Measurements from ENCODE around the gene MS4A10.

MS4A10 gene

DNA sequence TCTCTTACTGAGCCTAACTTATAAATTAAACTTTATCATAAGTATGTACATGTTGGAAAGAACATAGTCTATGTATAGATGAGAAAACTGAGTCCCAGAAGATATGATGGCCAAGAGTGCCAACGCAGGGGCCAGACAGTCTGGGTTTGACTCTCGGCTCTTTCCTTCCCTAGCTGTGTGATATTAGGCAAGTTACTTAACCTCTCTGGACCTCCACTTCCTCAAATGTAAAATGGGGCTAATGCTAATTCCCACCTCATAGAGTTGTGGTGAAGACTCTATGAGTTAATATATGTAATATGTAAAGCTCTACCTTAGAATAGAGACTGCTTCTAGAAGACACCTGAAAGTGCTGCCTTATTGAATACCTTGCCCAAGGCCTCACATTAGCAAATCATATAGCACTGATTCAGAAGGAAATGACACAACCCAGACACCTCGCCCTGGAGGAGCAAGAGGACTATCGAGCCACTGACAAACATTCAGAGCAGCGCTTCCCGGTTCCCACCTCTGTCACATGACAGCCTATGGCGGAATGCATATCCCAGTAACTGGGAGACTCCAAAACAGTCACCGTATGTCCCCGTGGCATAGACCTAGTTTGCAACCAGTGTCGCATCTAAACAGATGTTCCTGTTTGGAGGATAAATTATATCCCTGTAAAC lies 45.5 kb downstream of the MS4A10 start:
- no peak for DNase-seq

DNA sequence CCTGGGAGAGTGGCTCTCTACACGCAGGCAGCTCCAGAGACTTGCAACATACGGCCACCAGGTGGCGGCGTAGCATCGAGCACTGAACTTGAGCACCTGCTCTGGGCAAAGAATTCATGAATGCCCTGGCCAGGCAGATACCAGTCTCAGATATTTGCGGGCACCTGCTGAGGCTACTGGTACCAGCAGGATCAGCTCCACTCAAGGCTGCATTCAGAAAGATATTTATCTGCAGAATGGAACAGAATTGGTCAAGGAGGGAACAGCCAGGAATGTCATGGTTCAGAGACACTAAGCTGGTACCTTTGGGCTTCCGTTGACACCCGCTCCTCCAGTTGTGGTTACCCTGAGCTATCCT lies 46.0 kb downstream of the MS4A10 start:
- DNase-seq = peak; percentile 69 to 88

DNA sequence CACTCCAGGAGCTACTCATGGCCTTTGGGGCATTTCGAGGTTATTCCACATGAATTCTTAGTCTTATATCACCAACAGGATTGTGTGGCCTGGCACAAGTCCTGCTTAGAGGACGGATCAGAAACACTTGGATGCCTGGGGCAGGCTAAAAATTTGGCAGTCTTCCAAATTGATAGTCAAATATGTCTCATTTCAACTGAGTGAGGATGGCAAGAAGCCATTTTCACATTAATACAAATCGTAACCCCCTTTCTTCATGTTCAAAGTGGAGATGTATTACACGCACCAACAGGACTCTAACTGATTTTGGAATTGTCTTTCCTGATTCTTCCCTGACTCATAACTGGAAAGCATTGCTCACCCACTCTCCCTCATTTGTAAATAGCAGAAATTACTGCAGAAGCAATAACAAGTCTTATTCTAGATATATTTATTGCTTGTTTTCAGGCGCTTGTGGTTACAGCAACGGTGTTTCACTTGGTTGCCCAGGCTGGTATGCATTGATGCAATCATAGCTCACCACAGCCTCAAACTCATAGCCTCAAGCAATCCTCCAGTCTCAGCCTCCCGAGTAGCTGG lies 46.5 kb downstream of the MS4A10 start:
- DNase-seq = peak in 1 of 2 experiments; percentile 50

DNA sequence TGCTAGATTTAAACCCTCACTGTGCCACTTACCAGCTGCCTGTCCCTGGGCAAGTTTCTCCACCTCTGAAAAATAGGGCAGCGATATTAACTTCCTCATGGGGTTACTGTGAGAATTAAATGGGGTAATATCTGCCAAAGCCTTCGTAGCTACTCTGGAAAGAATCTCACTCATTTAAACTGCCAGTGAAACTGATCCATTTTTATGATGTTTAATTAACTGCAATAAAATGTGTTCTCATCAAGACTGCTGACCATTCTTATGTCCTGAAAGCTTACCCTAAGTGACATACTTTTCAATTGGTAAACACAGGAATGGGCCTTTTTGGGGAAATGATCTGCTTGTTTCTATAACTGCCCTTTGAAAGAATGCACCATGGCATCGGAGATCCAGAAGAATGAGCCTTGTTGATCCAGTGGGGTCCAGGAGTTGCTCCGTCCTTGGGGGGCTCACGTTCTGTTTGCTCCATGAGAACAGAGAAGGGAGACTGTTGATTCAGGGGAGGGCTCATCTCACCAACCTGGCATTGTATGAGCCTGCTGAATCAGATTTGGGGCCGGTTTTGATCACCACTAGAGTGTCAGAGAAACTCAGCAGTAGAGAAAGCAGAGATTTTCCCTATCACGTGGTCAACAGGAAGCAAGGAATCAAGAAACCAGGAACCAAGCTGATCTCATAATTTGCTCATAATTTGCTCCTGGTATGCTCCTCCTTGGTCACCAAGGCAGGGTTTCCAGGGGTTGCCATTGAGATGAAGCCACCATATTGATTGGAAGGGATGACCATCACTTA lies 49.8 kb downstream of the MS4A10 start:
- no peak for DNase-seq

DNA sequence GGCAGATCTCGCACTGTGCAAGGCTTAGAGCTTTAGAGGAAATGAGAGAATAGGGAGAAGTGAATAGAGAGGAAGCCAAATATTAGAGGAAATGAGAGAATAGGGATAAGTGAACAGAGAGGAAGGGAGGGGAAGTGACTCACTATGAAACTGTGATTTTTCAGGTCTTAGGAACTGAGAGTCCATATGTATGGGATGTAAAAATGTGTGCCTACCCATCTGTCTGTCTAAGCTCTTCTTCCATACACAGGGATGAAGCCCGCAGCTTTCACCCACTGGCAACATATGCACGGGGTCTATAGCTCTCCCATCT lies 50.4 kb downstream of the MS4A10 start:
- DNase-seq = no peak

DNA sequence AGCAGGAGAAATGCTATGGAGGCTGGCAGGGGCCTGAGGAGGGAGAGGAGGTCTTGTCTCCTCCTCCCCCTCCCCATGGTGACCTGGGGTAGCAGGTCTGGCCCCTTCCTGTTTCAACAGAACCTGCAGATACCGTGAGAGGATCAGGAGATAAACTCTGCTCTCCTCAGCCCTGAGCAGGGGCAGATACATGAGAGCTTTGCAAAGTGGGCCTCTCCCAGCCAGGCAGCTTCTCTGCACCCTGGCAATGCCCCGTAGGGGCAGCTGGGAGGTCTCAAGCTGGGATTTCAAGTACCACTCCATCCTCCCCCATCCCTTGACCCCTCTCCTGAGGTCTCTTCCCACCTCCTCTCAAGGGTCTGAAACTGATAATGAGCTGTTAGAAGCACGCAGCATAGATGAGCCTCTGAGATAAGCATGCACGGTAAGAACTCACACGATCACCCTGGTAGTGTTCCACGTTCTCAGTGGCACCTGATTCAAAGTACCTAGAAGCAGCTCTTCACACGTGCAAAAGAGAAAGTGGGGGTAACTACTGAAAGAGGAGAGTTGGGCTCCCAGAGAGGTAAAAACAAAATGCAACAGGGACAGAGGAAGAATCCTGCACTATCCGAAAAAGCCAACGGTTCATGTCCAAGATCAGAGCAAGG lies 51.9 kb downstream of the MS4A10 start:
- DNase-seq = no peak

DNA sequence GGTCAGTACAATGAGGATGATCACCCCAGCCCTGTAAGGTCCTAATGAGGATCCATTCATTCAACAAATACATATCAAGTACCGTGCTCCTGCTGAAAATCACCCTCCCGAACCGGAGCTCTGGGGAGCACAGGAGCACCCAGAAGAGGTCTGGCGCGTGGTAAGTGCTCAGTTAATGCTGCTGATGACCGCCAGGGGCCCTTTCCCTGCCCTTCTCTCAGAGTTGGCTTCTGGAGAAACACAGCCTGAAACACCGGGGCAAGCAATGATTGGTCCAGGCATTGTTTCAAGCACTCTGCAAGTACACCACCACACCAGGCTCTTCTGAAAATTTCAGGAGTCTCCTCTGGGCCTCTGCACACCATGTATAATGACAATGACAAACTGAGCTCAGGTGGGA lies 53.0 kb downstream of the MS4A10 start:
- no peak for DNase-seq

DNA sequence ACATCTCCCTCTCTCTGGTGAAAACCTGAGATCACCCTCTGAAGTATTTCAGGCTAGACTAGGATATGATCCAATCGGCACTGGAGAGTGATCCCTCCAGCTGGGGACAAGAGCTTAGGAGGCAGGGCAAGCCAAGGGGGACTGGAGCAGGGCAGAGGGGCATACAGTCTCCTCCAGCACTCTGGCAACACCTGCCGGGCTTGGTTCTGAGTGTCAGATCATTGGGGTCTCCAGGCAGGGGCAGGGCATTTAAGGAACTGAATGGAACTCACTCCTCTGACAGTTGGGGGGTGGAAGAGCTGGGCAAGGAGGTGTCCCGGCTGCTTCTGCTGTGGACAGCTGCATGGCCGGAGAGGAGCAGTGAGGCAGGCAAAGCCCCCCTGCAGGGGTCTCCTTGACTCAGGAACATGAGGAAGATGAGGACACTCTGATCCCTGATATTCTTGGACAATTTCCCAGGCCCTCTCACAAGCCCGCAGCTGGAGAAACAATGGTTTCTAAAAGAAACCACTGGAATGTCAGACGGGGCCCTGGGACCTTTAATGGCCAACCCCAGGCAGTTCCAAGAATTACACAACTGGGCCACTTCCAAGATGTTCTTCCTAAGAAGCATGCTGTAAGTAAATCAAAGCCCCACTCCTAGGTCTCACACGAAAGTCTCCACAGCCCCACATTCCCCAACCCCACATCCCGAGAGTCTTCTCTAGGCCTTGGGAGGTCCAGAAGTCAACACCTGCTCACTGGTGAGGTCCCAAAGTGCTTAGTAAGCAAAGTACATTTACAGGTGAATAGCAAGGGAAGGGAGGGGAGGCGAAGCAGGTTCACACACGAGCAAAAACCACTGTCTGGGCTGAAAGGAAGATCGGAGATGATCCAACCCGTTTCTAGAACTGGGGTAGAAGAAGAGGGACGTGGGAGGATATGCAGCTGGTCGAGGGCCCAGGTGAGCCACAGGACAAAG lies 55.6 kb downstream of the MS4A10 start:
- DNase-seq = no peak

DNA sequence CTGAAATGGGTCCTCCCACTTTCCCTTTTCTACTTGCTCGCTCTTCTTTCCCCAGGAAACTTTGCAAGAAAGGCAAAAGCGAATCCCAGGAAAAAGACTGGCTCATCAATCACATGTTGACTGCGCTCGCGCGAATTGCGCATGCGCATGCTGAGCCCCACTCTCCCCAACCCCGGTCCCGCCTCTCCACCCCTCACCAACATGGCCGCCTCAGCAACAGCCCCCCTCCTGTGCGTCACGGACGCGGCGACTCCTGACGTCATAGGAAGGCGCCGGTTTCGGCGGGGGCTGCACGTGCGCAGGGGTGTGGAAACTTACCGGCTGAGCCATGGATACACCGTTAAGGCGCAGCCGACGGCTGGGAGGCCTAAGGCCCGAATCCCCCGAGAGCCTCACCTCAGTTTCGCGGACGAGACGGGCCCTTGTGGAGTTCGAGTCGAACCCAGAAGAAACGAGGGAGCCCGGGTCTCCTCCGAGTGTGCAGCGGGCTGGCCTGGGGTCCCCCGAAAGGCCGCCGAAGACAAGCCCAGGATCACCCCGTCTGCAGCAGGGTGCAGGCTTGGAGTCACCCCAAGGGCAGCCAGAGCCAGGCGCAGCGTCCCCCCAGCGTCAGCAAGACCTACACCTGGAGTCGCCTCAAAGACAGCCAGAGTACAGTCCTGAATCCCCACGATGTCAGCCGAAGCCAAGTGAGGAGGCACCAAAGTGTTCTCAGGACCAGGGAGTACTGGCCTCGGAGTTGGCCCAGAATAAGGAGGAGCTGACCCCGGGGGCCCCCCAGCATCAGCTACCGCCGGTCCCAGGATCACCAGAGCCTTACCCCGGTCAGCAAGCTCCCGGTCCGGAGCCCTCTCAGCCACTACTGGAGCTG lies 56.9 kb downstream of the MS4A10 start, which contains the start of gene CCDC86:
Gene CCDC86 (plus strand): TSS at position 317 of the 871 bp plus-strand sequence. CDS start 12 bp downstream, at position 329.
- peak; percentile 82 to 97 for DNase-seq

DNA sequence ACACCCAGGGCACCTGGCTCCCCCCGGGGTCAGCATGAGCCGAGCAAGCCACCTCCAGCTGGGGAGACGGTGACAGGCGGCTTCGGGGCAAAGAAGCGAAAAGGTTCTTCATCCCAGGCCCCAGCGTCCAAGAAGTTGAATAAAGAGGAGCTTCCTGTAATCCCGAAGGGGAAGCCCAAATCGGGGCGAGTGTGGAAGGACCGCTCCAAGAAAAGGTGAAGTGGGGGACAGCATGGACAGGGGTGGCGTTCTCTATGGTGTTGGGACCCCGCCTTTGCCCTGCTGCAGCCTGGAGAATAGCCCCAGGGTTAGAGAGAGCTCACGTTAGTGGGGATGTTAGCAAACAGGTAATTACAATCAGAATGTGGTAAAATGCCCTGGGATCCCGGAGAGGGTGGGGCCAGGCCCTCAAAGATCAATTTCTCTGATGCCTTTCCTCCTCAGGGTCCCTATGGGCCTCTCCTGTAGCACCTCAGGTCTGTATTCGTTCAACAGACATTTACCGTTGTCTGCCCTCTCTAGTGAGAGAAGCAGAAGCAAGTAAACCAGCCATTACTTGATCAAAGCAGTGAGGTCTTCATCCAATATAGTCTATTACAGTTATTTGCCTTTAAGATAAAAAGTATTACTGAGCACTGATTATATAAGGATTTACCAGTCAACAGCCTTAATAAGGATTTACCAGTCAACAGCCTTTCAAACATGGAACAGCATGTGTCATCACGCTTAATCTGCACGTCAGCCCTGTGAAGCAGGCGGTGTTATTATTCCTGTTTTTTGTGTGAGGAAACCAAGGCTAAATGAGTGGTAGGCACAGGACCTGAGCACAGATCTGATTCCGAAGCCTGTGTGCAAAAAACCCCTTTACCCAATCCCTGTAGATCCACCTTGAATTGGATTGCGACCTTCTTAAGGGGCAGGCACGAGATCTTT lies 57.8 kb downstream of the MS4A10 start:
- DNase-seq = no peak

DNA sequence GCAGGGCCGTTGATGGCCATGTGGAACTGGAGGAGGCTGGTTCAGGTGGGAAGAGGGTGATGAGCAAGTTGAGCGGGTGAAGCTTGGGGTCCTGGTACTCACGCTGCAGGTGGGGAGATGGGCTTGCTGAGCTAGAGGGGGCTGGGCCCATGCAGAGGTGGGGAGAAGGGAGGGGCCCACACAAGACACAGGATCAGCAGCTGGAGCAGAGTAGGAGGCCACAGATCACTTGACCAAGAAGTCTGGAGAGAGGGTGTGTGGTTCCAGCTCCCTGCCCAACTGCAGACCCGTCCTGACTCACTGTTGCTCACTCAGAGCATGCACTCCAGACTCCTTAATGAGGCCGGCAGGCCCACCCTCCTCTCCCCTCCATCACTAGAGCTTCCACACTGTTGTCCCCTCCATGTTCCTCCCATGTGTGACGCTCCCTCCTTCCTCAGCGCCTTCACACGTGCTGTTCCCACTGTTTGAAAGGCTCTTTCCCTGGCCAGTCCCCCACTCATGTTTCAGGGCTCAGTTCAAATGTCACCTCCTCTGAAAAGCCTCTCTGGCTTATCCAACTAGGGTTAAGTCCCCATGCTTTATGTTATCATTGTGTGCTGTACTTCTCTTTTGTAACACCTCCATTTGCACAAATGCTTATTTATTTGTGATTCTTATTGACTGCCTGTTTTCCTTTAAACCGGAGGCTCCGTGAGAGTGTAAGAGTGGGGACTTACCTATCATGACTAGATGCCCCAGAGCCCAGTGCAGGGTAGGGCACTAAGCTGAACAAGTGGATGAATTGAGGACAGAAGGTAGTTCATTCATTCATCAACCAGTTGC lies 59.1 kb downstream of the MS4A10 start:
- DNase-seq = no peak

DNA sequence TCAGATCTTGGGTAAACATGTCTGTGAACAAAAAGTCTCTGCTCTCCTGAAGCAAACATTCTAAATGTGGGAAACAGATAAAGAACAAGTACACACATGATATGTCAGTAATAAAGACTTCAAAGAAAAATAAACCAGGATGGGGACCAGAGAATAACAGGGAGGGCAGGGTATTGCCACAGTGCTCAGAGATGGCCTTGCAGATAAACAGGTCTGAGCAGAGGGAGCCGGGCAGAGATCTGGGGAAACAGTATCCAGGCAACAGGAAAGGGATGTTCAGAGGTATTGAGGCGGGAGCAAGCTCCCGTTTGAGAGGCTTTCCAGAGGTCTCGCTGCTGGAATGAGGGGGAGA lies 59.7 kb downstream of the MS4A10 start:
- no peak for DNase-seq

DNA sequence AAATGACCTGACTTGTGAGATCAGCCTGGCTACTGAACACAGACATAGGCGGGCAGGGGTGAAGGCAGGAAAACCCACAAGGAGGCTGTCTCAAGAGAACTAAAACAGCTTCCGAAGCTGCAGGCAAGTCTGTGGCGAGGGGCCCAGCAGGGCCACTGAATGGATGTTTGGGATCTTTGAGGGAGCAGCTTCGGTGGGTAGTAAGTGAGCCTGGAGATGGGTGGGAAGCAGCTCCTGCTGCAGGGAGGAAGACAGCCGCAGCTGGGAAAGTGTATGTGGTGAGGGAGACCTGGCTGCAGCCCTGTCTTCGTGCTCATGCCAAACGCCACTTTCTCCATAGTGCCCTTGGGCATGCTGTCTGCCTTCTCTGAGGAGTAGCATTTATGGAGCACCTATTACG lies 60.2 kb downstream of the MS4A10 start:
- DNase-seq = no peak

DNA sequence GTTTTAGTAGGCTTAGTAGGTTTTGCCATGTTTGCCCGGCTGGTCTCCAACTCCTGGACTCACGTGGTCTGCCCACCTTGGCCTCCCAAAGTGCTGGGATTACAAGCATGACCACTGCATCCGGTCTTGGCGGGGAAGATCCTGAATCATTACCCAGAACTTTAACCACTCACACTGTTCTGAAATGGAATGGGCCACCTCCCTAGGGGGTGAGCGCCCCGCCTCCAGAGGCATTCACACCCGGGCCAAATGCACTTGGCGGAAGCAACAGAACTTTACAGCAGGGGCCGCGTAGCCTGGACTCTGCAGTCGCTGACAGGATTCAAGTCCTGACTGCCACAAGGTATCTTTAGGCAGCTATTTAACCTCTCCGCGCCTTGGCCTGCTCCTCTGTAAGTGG lies 62.1 kb downstream of the MS4A10 start:
- no peak for DNase-seq

DNA sequence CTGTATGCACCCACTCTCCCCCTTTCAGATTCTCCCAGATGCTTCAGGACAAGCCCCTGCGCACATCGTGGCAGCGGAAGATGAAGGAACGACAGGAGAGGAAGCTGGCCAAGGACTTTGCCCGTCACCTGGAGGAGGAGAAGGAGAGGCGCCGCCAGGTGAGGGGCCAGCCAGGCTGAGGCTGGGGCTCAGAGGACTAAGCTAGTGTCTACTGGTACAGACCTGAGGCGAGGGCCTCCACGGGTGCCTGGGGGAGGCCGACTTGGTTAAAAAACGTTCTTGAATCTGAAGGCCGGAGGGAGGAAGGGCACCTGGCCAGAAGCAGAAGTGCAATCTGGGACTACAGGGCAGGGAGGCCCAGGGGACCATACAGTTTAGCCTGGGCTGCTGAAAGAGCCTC lies 62.8 kb downstream of the MS4A10 start:
- DNase-seq = no peak

DNA sequence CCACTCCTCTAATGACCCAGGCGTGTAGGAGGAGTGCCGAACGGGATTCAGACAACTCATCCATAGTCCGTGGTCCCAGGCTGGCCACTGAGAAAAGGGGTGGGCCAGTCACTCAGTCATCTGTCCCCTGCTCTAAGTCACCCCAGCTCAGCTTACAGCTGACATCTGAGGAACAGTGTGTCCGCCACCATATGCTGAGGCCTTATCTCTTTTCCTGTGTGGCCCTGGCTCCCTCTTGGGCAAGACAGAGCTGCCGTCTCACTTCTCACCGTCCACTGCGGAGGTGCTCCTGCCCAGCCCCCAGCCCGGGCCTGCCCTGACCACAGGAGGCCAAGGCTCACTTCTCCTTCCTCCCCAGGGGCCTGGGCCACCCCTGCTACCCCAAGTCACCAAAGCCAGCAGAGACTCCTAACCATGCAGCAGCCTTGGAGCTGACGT lies 63.6 kb downstream of the MS4A10 start:
- no peak for DNase-seq

DNA sequence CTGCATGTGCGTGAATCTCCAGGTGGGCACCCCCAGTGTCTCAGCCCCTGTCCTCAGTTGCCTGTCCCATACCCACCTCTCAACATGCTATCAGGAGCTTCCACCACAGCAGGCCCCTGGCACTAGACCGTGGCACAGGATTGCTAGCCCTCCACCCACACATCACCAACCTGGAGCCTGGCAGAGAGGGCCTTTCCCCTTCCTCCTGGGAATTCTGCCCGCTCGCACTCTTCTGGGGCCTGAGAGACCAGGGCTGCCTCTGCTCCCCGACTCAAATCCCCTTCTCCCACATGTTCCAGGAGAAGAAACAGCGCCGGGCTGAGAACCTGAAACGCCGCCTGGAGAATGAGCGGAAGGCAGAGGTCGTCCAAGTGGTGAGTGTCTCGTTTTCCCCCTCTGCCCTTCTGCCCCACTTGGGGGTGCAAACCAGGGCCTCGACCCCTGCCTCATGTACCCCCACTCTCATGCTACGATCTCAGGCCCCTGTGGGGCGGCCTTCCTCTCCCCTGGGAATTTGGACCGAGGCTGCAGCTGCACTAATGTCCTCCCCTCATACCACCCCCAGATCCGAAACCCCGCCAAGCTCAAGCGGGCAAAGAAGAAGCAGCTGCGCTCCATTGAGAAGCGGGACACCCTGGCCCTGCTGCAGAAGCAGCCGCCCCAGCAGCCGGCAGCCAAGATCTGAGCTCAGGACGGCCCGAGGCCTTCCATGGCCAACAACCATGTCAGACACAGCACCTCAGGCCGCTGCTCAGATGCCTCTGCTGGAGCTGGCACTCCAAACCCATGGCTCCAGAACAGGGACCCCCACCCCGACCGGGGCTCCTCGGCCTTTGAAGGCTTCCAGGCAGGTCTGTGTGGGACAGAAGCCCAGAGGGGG lies 64.7 kb downstream of the MS4A10 start:
- no peak for DNase-seq

Data from NCI-H446 (cell line).